Peyer's patch (tissue), 4 donors: ENCODE data around the gene EGR2. TPM values are rescaled to one million over a fixed set of nuclear protein-coding genes. Genes with fewer than 3 reads are reported as not detected.

ENCODE experiments used
- DNase-seq, 3 donors: peaks; one replicate each; pipeline ENCODE4 v3.0.0-alpha.2; 2017 to 2019
- H3K27ac ChIP-seq, 4 donors: fragments of 200-600 bp; sonication (generic); one replicate each; pipeline ENCODE4 v1.5.1; 2016 to 2019
- H3K27me3 ChIP-seq, 2 donors: fragments of 200-600 bp; sonication (generic); one replicate each; pipeline ENCODE4 v1.5.1; 2019
- H3K36me3 ChIP-seq, 3 donors: fragments of 200-600 bp; sonication (generic); one replicate each; pipeline ENCODE4 v1.5.1; 2016 to 2019
- H3K4me1 ChIP-seq, 4 donors: fragments of 200-600 bp; sonication (generic); one replicate each; pipeline ENCODE4 v1.5.1; 2016 to 2019
- H3K4me3 ChIP-seq, 4 donors: fragments of 200-600 bp; sonication (generic); 1 replicate in 3 of 4; 2 replicates in 1 of 4; pipeline ENCODE4 v1.5.1; 2016 to 2019; ENCODE audit warnings: mild to moderate bottlenecking in 1 of 4
- H3K9me3 ChIP-seq, 4 donors: fragments of 200-600 bp; sonication (generic); one replicate each; pipeline ENCODE4 v1.5.1; 2016 to 2019; ENCODE audit warnings: mild to moderate bottlenecking in 1 of 4
- CTCF ChIP-seq, 6 experiments: fragments of 450-650 bp in 4 of 6; fragments of 200-600 bp in 2 of 6; sonication (generic) in 1 of 6; IDR thresholded peaks; one replicate each; pipeline ENCODE4 v1.5.1; 2017 to 2019; ENCODE audit warnings: antibody characterized with exemption in 6 of 6, mild to moderate bottlenecking in 3 of 6, moderate library complexity in 1 of 6
- POLR2A ChIP-seq, 2 donors: fragments of 450-650 bp; IDR thresholded peaks; one replicate each; pipeline ENCODE4 v1.5.1; 2017; ENCODE audit warnings: antibody characterized with exemption in 2 of 2, mild to moderate bottlenecking in 2 of 2, moderate library complexity in 2 of 2
- total RNA-seq, 4 donors: library from RNA; depleted of rRNA; stranded (reverse); fragments of >200 nt; gene quantifications; one replicate each; pipeline ENCODE4 v1.1.0, GENCODE V29; 2016

Gene EGR2
- total RNA-seq, 4 donors from 2014 or later = 0.53 to 5.0 (median 0.69) TPM

- Histone ChIP-seq H3K9me3 (no peaks in the 10 kb centered on the region), H3K27ac (no peak overlapping the region), H3K27me3 (peaks cover 0 to 16% of the 10 kb centered on the region in 2 donors), H3K36me3 (no peaks in the 10 kb centered on the region), H3K4me1 (peaks cover 8 to 33% (median 24%) of the 10 kb centered on the region in 4 donors), H3K4me3 (peak overlapping the region in 2 of 4 donors; percentile 77 to 90)
- DNase-seq = no peak
- no peak for TF ChIP-seq POLR2A (IDR thresholded peaks at IDR 0.05)
- TF ChIP-seq CTCF (IDR thresholded peaks at IDR 0.05) = no peak
Observed at GRCh38 chr10:62819141-62819920, 3.2 kb upstream of the EGR2 start.

GRCh38 chr10:62818426-62819011, 2.4 kb upstream of the EGR2 start:
- H3K9me3 ChIP-seq = no peaks in the 10 kb centered on the region
- TF ChIP-seq POLR2A (IDR thresholded peaks at IDR 0.05) = no peak
- no peak for TF ChIP-seq CTCF (IDR thresholded peaks at IDR 0.05)
- peak overlapping the region in 1 of 4 donors; percentile 1 for H3K27ac ChIP-seq
- peak overlapping the region; percentile 71 to 90 (median 82) for H3K4me3 ChIP-seq
- peak; percentile 37 to 60 (median 54) for DNase-seq
- H3K36me3 ChIP-seq = no peaks in the 10 kb centered on the region
- peaks cover 0 to 16% of the 10 kb centered on the region in 2 donors for H3K27me3 ChIP-seq
- H3K4me1 ChIP-seq = peaks cover 8 to 34% (median 24%) of the 10 kb centered on the region in 4 donors

- TF ChIP-seq CTCF (IDR thresholded peaks at IDR 0.05) (peak; percentile 68 to 86 (median 76)), POLR2A (IDR thresholded peaks at IDR 0.05) (no peak)
- peaks cover 8 to 34% (median 24%) of the 10 kb centered on the region in 4 donors for H3K4me1 ChIP-seq
- peak overlapping the region; percentile 70 to 99 (median 88) for H3K27ac ChIP-seq
- no peaks in the 10 kb centered on the region for H3K36me3 ChIP-seq
- H3K9me3 ChIP-seq = no peaks in the 10 kb centered on the region
- peak overlapping the region; percentile 71 to 90 (median 82) for H3K4me3 ChIP-seq
- DNase-seq = peak; percentile 76 to 88 (median 85)
- H3K27me3 ChIP-seq = peaks cover 0 to 16% of the 10 kb centered on the region in 2 donors
Observed at GRCh38 chr10:62817766-62818425, 1.7 kb upstream of the EGR2 start.

- peak; percentile 59 to 77 (median 70) for DNase-seq
- peak overlapping the region; percentile 71 to 90 (median 82) for H3K4me3 ChIP-seq
- H3K27ac ChIP-seq = peak overlapping the region; percentile 70 to 99 (median 88)
- H3K36me3 ChIP-seq = no peaks in the 10 kb centered on the region
- peaks cover 8 to 34% (median 24%) of the 10 kb centered on the region in 4 donors for H3K4me1 ChIP-seq
- H3K9me3 ChIP-seq = no peaks in the 10 kb centered on the region
- TF ChIP-seq CTCF (IDR thresholded peaks at IDR 0.05) = no peak
- no peak for TF ChIP-seq POLR2A (IDR thresholded peaks at IDR 0.05)
- H3K27me3 ChIP-seq = peaks cover 0 to 16% of the 10 kb centered on the region in 2 donors
Observed at GRCh38 chr10:62817121-62817765, 1.1 kb upstream of the EGR2 start.

- no peak for DNase-seq
- peaks cover 0 to 16% of the 10 kb centered on the region in 2 donors for H3K27me3 ChIP-seq
- no peaks in the 10 kb centered on the region for H3K36me3 ChIP-seq
- peak overlapping the region; percentile 70 to 99 (median 88) for H3K27ac ChIP-seq
- TF ChIP-seq CTCF (IDR thresholded peaks at IDR 0.05) (no peak), POLR2A (IDR thresholded peaks at IDR 0.05) (no peak)
- H3K4me3 ChIP-seq = peak overlapping the region; percentile 71 to 90 (median 82)
- H3K9me3 ChIP-seq = no peaks in the 10 kb centered on the region
- H3K4me1 ChIP-seq = peaks cover 8 to 34% (median 24%) of the 10 kb centered on the region in 4 donors
Observed at GRCh38 chr10:62816076-62816330, 163 bp downstream of the EGR2 start.
